Measurements from ENCODE around the gene HAUS7.

Gene HAUS7

GRCh38 chrX:153408221-153408721 is 62.1 kb downstream of the HAUS7 start:
- no peaks in the 10 kb centered on the region for H3K27me3 ChIP-seq (ENCODE audit: insufficient read depth, poor library complexity, severe bottlenecking)
- H3K27ac ChIP-seq (replicated peaks), result no peak overlapping the region
- TF ChIP-seq GABPA (IDR thresholded peaks at IDR 0.05; ENCODE audit: low read depth) (no peak), SPI1 (IDR thresholded peaks at IDR 0.05; ENCODE audit: borderline replicate concordance, low read depth) (no peak), POLR2AphosphoS5 (IDR thresholded peaks at IDR 0.05; ENCODE audit: low read depth) (no peak), REST (IDR thresholded peaks at IDR 0.05; ENCODE audit: insufficient replicate concordance, low read depth) (no peak)
- TF ChIP-seq, protein P1, sequence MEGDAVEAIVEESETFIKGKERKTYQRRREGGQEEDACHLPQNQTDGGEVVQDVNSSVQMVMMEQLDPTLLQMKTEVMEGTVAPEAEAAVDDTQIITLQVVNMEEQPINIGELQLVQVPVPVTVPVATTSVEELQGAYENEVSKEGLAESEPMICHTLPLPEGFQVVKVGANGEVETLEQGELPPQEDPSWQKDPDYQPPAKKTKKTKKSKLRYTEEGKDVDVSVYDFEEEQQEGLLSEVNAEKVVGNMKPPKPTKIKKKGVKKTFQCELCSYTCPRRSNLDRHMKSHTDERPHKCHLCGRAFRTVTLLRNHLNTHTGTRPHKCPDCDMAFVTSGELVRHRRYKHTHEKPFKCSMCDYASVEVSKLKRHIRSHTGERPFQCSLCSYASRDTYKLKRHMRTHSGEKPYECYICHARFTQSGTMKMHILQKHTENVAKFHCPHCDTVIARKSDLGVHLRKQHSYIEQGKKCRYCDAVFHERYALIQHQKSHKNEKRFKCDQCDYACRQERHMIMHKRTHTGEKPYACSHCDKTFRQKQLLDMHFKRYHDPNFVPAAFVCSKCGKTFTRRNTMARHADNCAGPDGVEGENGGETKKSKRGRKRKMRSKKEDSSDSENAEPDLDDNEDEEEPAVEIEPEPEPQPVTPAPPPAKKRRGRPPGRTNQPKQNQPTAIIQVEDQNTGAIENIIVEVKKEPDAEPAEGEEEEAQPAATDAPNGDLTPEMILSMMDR (IDR thresholded peaks at IDR 0.05; ENCODE audit: insufficient read depth, low read length), result no peak
- DNase-seq (ENCODE audit: low read depth in 1 of 2, low spot score in 1 of 2), result no peak
- H3K4me3 ChIP-seq (replicated peaks; ENCODE audit: insufficient read depth, low read length), result no peak overlapping the region

DNA sequence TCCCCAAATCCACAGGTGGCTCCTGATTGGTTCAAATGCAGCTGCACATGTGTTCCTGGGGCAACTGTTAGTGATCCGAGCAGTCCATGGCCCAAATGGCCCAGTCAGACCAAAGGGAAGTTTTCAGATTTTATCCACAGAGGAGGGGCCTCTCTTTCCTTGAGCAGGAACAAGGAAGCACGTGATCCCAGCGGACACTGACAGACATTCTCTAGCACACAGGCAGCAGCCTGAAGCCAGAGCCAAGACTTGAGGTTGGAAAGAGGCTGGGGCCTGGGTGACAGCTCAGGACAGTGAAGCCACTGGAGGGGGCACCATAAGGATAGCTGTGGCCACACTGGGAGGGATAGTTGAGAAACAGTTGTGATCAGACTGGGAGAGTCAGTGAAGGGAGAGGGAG is 62.6 kb downstream of the HAUS7 start:
- TF ChIP-seq GABPA (IDR thresholded peaks at IDR 0.05; ENCODE audit: low read depth) (no peak), POLR2AphosphoS5 (IDR thresholded peaks at IDR 0.05; ENCODE audit: low read depth) (no peak), REST (IDR thresholded peaks at IDR 0.05; ENCODE audit: insufficient replicate concordance, low read depth) (no peak), SPI1 (IDR thresholded peaks at IDR 0.05; ENCODE audit: borderline replicate concordance, low read depth) (no peak)
- TF ChIP-seq, protein P1 (IDR thresholded peaks at IDR 0.05; ENCODE audit: insufficient read depth, low read length), result no peak

DNA sequence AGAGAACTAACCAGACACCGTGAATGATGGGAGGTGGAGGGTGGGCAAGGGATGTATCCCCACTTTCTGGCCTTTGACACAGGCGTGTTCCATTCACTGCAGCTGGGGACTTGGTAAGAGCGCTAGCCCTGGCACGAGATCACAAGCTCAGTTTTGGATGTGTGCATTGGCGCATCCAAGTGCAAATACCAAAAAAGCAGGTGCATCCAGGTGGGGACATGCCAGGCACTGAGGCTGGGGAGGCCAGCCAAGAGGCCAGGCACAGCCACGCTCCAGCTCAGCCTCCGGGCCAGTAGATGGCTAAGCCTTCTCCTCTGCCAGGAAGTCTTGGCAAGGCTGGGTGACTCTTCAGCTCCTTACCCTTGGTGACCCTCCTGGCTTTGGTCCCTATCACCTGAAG is 63.5 kb downstream of the HAUS7 start:
- H3K27ac ChIP-seq (replicated peaks), result no peak overlapping the region
- TF ChIP-seq, protein P1 (IDR thresholded peaks at IDR 0.05; ENCODE audit: insufficient read depth, low read length), result no peak
- TF ChIP-seq SPI1 (IDR thresholded peaks at IDR 0.05; ENCODE audit: borderline replicate concordance, low read depth) (no peak), GABPA (IDR thresholded peaks at IDR 0.05; ENCODE audit: low read depth) (no peak), POLR2AphosphoS5 (IDR thresholded peaks at IDR 0.05; ENCODE audit: low read depth) (no peak), REST (IDR thresholded peaks at IDR 0.05; ENCODE audit: insufficient replicate concordance, low read depth) (no peak)
- H3K27me3 ChIP-seq (ENCODE audit: insufficient read depth, poor library complexity, severe bottlenecking), result no peaks in the 10 kb centered on the region
- H3K4me3 ChIP-seq (replicated peaks; ENCODE audit: insufficient read depth, low read length), result no peak overlapping the region
- no peak for DNase-seq (ENCODE audit: low read depth in 1 of 2, low spot score in 1 of 2)

More for the DNA sequence above, 62.6 kb downstream of the HAUS7 start:
- Histone ChIP-seq H3K27me3 (ENCODE audit: insufficient read depth, poor library complexity, severe bottlenecking) (no peaks in the 10 kb centered on the region), H3K4me3 (replicated peaks; ENCODE audit: insufficient read depth, low read length) (no peak overlapping the region), H3K27ac (replicated peaks) (no peak overlapping the region)
- DNase-seq (ENCODE audit: low read depth in 1 of 2, low spot score in 1 of 2), result no peak

Data from HL-60 (cell line).